B cell (primary cell): ENCODE data around the gene CYTH4. TPM values are rescaled to one million over a fixed set of nuclear protein-coding genes. Genes with fewer than 3 reads are reported as not detected.

ENCODE experiments used
- ATAC-seq: fragments of 200-7000 bp; cut with Tn5 transposase; one replicate; pipeline ENCODE4 v1.10.0; 2021; ENCODE audit warnings: low read depth, mild to moderate bottlenecking, moderate number of reproducible peaks, moderate library complexity
- CTCF ChIA-PET: fragments of 350-600 bp; sonication (Branson Sonifier 250); formaldehyde crosslinking; loops from one replicate; lab custom pipeline; 2021; ENCODE audit warnings: antibody characterized with exemption, inconsistent platforms; lab: Charles Lee
- POLR2A ChIA-PET: fragments of 350-600 bp; sonication (Branson Sonifier 250); formaldehyde crosslinking; loops from one replicate; lab custom pipeline; 2021; ENCODE audit warnings: antibody characterized with exemption; lab: Charles Lee
- DNase-seq: peaks from one replicate; pipeline ENCODE4 v3.0.0; 2013
- H2AFZ ChIP-seq: 2 replicates; pipeline ENCODE4 v1.6.1; 2012; ENCODE audit warnings: mild to moderate bottlenecking, low read depth, low read length; ENCODE audit not compliant: insufficient read depth, poor library complexity, severe bottlenecking
- H3K27ac ChIP-seq, 2 donors: 1 replicate in 1 of 2; 2 replicates in 1 of 2; pipeline ENCODE4 v1.5.1; 2012 to 2013; ENCODE audit warnings: low read length in 2 of 2, mild to moderate bottlenecking in 2 of 2, moderate library complexity in 1 of 2
- H3K27me3 ChIP-seq, 4 experiments: fragments of 200-600 bp in 1 of 4; sonication (generic) in 1 of 4; replicated peaks in 1 of 4; 1 replicate in 2 of 4; 2 replicates in 2 of 4; pipeline versions ENCODE4 v1.6.1 to v1.7.0; 2013 to 2016; ENCODE audit warnings: low read length in 3 of 4, mild to moderate bottlenecking in 2 of 4, mixed read lengths in 1 of 4, moderate library complexity in 1 of 4; ENCODE audit not compliant: insufficient read depth in 4 of 4, control insufficient read depth in 3 of 4; ENCODE audit errors: control extremely low read depth in 1 of 4
- H3K36me3 ChIP-seq, 2 experiments: replicated peaks in 1 of 2; 1 replicate in 1 of 2; 2 replicates in 1 of 2; pipeline versions ENCODE4 v1.6.1 to v1.7.1; 2013; ENCODE audit warnings: low read length in 1 of 2; ENCODE audit not compliant: insufficient read depth in 2 of 2, control insufficient read depth in 1 of 2; ENCODE audit errors: control extremely low read depth in 1 of 2, extremely low read depth in 1 of 2
- H3K4me1 ChIP-seq, 2 donors: fragments of 200-600 bp in 1 of 2; sonication (generic) in 1 of 2; 1 replicate in 1 of 2; 2 replicates in 1 of 2; pipeline versions ENCODE4 v1.5.1 to v1.6.1; 2013 to 2017; ENCODE audit warnings: low read length in 2 of 2; ENCODE audit not compliant: control insufficient read depth in 2 of 2, insufficient read depth in 2 of 2
- H3K4me2 ChIP-seq: replicated peaks from 2 replicates; pipeline ENCODE3; 2012; ENCODE audit warnings: mild to moderate bottlenecking, low read depth, low read length; ENCODE audit not compliant: poor library complexity, severe bottlenecking
- H3K4me3 ChIP-seq, 5 experiments: fragments of 200-600 bp in 1 of 5; sonication (generic) in 1 of 5; 1 replicate in 3 of 5; 2 replicates in 2 of 5; pipeline versions ENCODE4 v1.5.1 to v1.7.0; 2011 to 2016; ENCODE audit warnings: low read length in 4 of 5, mild to moderate bottlenecking in 4 of 5, low read depth in 2 of 5, control low read depth in 1 of 5, moderate library complexity in 1 of 5; ENCODE audit not compliant: insufficient read depth in 1 of 5; ENCODE audit errors: control extremely low read depth in 1 of 5, extremely low read depth in 1 of 5
- H3K79me2 ChIP-seq: fragments of 200-600 bp; sonication (generic); one replicate; pipeline ENCODE4 v1.6.0; 2016; ENCODE audit warnings: low read length; ENCODE audit not compliant: control insufficient read depth, insufficient read depth
- H3K9ac ChIP-seq: fragments of 200-600 bp; sonication (generic); 2 replicates; pipeline ENCODE4 v1.6.1; 2017; ENCODE audit warnings: mild to moderate bottlenecking, low read length, moderate library complexity
- H3K9me3 ChIP-seq, 3 donors: one replicate each; pipeline versions ENCODE4 v1.6.1 to v1.7.1; 2013; ENCODE audit warnings: low read length in 2 of 3; ENCODE audit not compliant: control insufficient read depth in 2 of 3, insufficient read depth in 1 of 3; ENCODE audit errors: control extremely low read depth in 1 of 3
- H4K20me1 ChIP-seq: 2 replicates; pipeline ENCODE4 v1.6.0; 2012; ENCODE audit warnings: mild to moderate bottlenecking, low read length; ENCODE audit not compliant: insufficient read depth, control insufficient read depth, poor library complexity, severe bottlenecking
- H3K27ac Mint-ChIP-seq: one replicate; pipeline ENCODE4 v1.8.0; 2021; ENCODE audit warnings: mixed read lengths
- H3K27me3 Mint-ChIP-seq: one replicate; pipeline ENCODE4 v1.8.0; 2021; ENCODE audit warnings: mixed read lengths
- H3K4me1 Mint-ChIP-seq: one replicate; pipeline ENCODE4 v1.8.0; 2021; ENCODE audit warnings: mixed read lengths
- H3K4me3 Mint-ChIP-seq: one replicate; pipeline ENCODE4 v1.8.0; 2021; ENCODE audit warnings: mixed read lengths
- H3K9me3 Mint-ChIP-seq: one replicate; pipeline ENCODE4 v1.8.0; 2022; ENCODE audit warnings: mixed read lengths; ENCODE audit not compliant: insufficient read depth
- CTCF ChIP-seq: fragments of 200-600 bp; IDR thresholded peaks from one replicate; pipeline ENCODE4 v1.8.0; 2022; ENCODE audit warnings: antibody characterized with exemption, mild to moderate bottlenecking
- EZH2 ChIP-seq: IDR thresholded peaks from 2 replicates; pipeline ENCODE4 v1.6.1; 2012; ENCODE audit warnings: borderline replicate concordance, low read depth, mild to moderate bottlenecking, moderate library complexity, low read length; ENCODE audit not compliant: insufficient read depth, poor library complexity, severe bottlenecking
- WGBS: methylation state at CpG from one replicate; pipeline ENCODE4 v1.1.5; 2013; ENCODE audit warnings: missing lambda C conversion rate; ENCODE audit not compliant: insufficient coverage; 5-methylcytosine and 5-hydroxymethylcytosine counted together
- intact Hi-C: fragments of 100-400 bp; cut with micrococcal nuclease; formaldehyde crosslinking; loops from one replicate; pipeline ENCODE4 v1.10.0; 2022
- polyA plus RNA-seq: library from polyadenylated mRNA; depleted of rRNA; stranded (reverse); fragments of >200 nt; gene quantifications from 2 replicates; pipeline ENCODE4 v1.2.3, GENCODE V29; 2012
- total RNA-seq, 2 donors: library from RNA; stranded (reverse); fragments of 120-200 nt in 1 of 2; gene quantifications; 1 replicate in 1 of 2; 2 replicates in 1 of 2; pipeline versions ENCODE4 v1.2.3 to v1.2.4, GENCODE V29; 2013 to 2022

CYTH4 gene
- total and polyA plus RNA-seq, 2 donors (not counting 1 experiment from before 2014, with no cell fraction given) = 98.0 to 154 TPM

GRCh38 chr22:37241351-37242142, 40.8 kb upstream of the CYTH4 start:
- Mint-ChIP-seq H3K4me3 (peak overlapping the region; percentile 97), H3K9me3 (no peaks in the 10 kb centered on the region), H3K27me3 (no peaks in the 10 kb centered on the region), H3K4me1 (peaks cover 85% of the 10 kb centered on the region), H3K27ac (peak overlapping the region; percentile 89)
- ChIA-PET CTCF (interaction anchor here (0.8 to 17.0 kb wide), 13 partner anchors 11 to 351 kb away, joined by 3 to 377 read pairs (median 4); partner anchors contain the start of gene CYTH4), POLR2A (interaction anchor here (0.7 to 5.5 kb wide), 9 partner anchors 12 to 43 kb away, joined by 3 to 83 read pairs (median 10); partner anchors contain the start of gene CYTH4)
- H2AFZ ChIP-seq = no peak overlapping the region
- no peaks in the 10 kb centered on the region for H3K9me3 ChIP-seq
- H3K27ac ChIP-seq = peak overlapping the region; percentile 65 to 86
- peak overlapping the region; percentile 92 for H3K9ac ChIP-seq
- peak; percentile 50 for DNase-seq
- peak overlapping the region; percentile 98 for H3K4me2 ChIP-seq
- peaks cover 69 to 88% of the 10 kb centered on the region in 2 donors for H3K4me1 ChIP-seq
- H3K79me2 ChIP-seq = peaks cover 75% of the 10 kb centered on the region
- intact Hi-C loops = loop anchor here (1.0 to 10.0 kb wide), 6 partner anchors 11 to 714 kb away; partner anchors contain the start of genes ANKRD54, EIF3D and EIF3L
- H3K4me3 ChIP-seq = peak overlapping the region; percentile 68 to 99 (median 97)
- 44% methylated on average over 11 of the region's 19 CpGs for WGBS
- H3K27me3 ChIP-seq = no peaks in the 10 kb centered on the region
- TF ChIP-seq EZH2 (no peak), CTCF (no peak)
- peaks cover 0 to 52% of the 10 kb centered on the region in 2 experiments for H3K36me3 ChIP-seq
- ATAC-seq = no peak
- H4K20me1 ChIP-seq = peaks cover 69% of the 10 kb centered on the region
